H9 (cell line): ENCODE data around the gene BICDL2. TPM values are rescaled to one million over a fixed set of nuclear protein-coding genes. Genes with fewer than 3 reads are reported as not detected.

Source experiments
- DNase-seq: peaks from one replicate; pipeline ENCODE4 v3.0.0-alpha.2; 2017
- H2AFZ ChIP-seq: one replicate; pipeline ENCODE4 v1.6.1; 2013; ENCODE audit warnings: mild to moderate bottlenecking, low read length, control low read depth, moderate library complexity
- H2AK5ac ChIP-seq: 2 replicates; pipeline ENCODE4 v1.6.1; 2013; ENCODE audit warnings: low read length, control low read depth, mixed read lengths; ENCODE audit not compliant: insufficient read length
- H2BK120ac ChIP-seq: one replicate; pipeline ENCODE4 v1.6.1; 2013; ENCODE audit warnings: low read depth, mild to moderate bottlenecking, low read length, control low read depth, inconsistent platforms; ENCODE audit not compliant: poor library complexity, severe bottlenecking
- H2BK12ac ChIP-seq: 2 replicates; pipeline ENCODE4 v1.6.1; 2013; ENCODE audit warnings: low read length, control low read depth, mixed read lengths, low read depth; ENCODE audit not compliant: insufficient read length
- H2BK15ac ChIP-seq: 2 replicates; pipeline ENCODE4 v1.6.1; 2013; ENCODE audit warnings: low read depth, low read length, control low read depth
- H2BK20ac ChIP-seq: one replicate; pipeline ENCODE4 v1.6.1; 2013; ENCODE audit warnings: low read depth, mild to moderate bottlenecking, low read length, control low read depth, inconsistent platforms; ENCODE audit not compliant: poor library complexity, severe bottlenecking
- H2BK5ac ChIP-seq: 2 replicates; pipeline ENCODE4 v1.6.1; 2013; ENCODE audit warnings: low read length, control low read depth, mixed read lengths; ENCODE audit not compliant: insufficient read length
- H3K14ac ChIP-seq: 2 replicates; pipeline ENCODE4 v1.6.1; 2013; ENCODE audit warnings: low read length, control low read depth; ENCODE audit not compliant: insufficient read depth
- H3K18ac ChIP-seq: 2 replicates; pipeline ENCODE4 v1.6.1; 2013; ENCODE audit warnings: low read depth, mild to moderate bottlenecking, mixed read lengths, low read length, control low read depth; ENCODE audit not compliant: insufficient read length
- H3K23ac ChIP-seq: 2 replicates; pipeline ENCODE4 v1.6.1; 2013; ENCODE audit warnings: low read length, control low read depth, mixed read lengths, low read depth; ENCODE audit not compliant: insufficient read length
- H3K23me2 ChIP-seq: 2 replicates; pipeline ENCODE4 v1.6.1; 2013; ENCODE audit warnings: low read depth, mild to moderate bottlenecking, mixed read lengths, low read length, control low read depth; ENCODE audit not compliant: insufficient read length, poor library complexity, severe bottlenecking
- H3K27ac ChIP-seq: 2 replicates; pipeline ENCODE4 v1.5.1; 2013; ENCODE audit warnings: low read length, control low read depth, mixed read lengths, low read depth; ENCODE audit not compliant: insufficient read length
- H3K27me3 ChIP-seq: 2 replicates; pipeline ENCODE4 v1.6.1; 2013; ENCODE audit warnings: low read length, control low read depth, inconsistent platforms; ENCODE audit not compliant: insufficient read depth
- H3K4ac ChIP-seq: 2 replicates; pipeline ENCODE4 v1.6.1; 2013; ENCODE audit warnings: low read depth, mild to moderate bottlenecking, control low read depth, inconsistent platforms, low read length, moderate library complexity
- H3K4me1 ChIP-seq: 2 replicates; pipeline ENCODE4 v1.6.1; 2013; ENCODE audit warnings: low read length, control low read depth, inconsistent platforms; ENCODE audit not compliant: insufficient read depth
- H3K4me2 ChIP-seq: 2 replicates; pipeline ENCODE4 v1.6.1; 2013; ENCODE audit warnings: low read length, control low read depth, mixed read lengths; ENCODE audit not compliant: insufficient read length, insufficient read depth
- H3K56ac ChIP-seq: 2 replicates; pipeline ENCODE4 v1.6.1; 2013; ENCODE audit warnings: low read depth, mild to moderate bottlenecking, mixed read lengths, low read length, control low read depth; ENCODE audit not compliant: insufficient read length
- H3K79me1 ChIP-seq: 2 replicates; pipeline ENCODE4 v1.6.1; 2013; ENCODE audit warnings: low read depth, mild to moderate bottlenecking, moderate library complexity, low read length, control low read depth, inconsistent platforms; ENCODE audit not compliant: insufficient read depth, poor library complexity, severe bottlenecking
- H3K79me2 ChIP-seq: 2 replicates; pipeline ENCODE4 v1.6.1; 2013; ENCODE audit warnings: low read length, control low read depth, inconsistent platforms; ENCODE audit not compliant: insufficient read depth
- H3K9ac ChIP-seq: 2 replicates; pipeline ENCODE4 v1.6.1; 2013; ENCODE audit warnings: low read length, control low read depth, mixed read lengths; ENCODE audit not compliant: insufficient read length; ENCODE audit errors: extremely low read depth
- H3K9me3 ChIP-seq: one replicate; pipeline ENCODE4 v1.6.1; 2013; ENCODE audit warnings: low read depth, low read length, inconsistent platforms; ENCODE audit not compliant: control insufficient read depth
- H3T11ph ChIP-seq: one replicate; pipeline ENCODE4 v1.6.1; 2013; ENCODE audit warnings: mild to moderate bottlenecking, low read length, control low read depth, inconsistent platforms
- H4K20me1 ChIP-seq: one replicate; pipeline ENCODE4 v1.6.1; 2013; ENCODE audit not compliant: control insufficient read depth, insufficient read length, insufficient read depth
- H4K5ac ChIP-seq: 2 replicates; pipeline ENCODE4 v1.6.1; 2013; ENCODE audit warnings: low read depth, mild to moderate bottlenecking, mixed read lengths, low read length, control low read depth; ENCODE audit not compliant: insufficient read length
- H4K8ac ChIP-seq: replicated peaks from 2 replicates; pipeline ENCODE4 v1.6.1; 2013; ENCODE audit warnings: low read length, control low read depth, mixed read lengths, low read depth; ENCODE audit not compliant: insufficient read length
- H4K91ac ChIP-seq: 2 replicates; pipeline ENCODE4 v1.6.1; 2013; ENCODE audit warnings: low read depth, mild to moderate bottlenecking, moderate library complexity, mixed read lengths, low read length, control low read depth; ENCODE audit not compliant: insufficient read length
- H3K27ac Mint-ChIP-seq, 3 experiments: 2 replicates in 2 of 3; 3 replicates in 1 of 3; pipeline ENCODE4 v1.8.0; 2020 to 2021; ENCODE audit warnings: mixed read lengths in 3 of 3, mild to moderate bottlenecking in 1 of 3, moderate library complexity in 1 of 3
- H3K27me3 Mint-ChIP-seq: 2 replicates; pipeline ENCODE4 v1.8.0; 2021; ENCODE audit warnings: low read depth, mild to moderate bottlenecking, moderate library complexity, mixed read lengths
- H3K36me3 Mint-ChIP-seq, 3 experiments: 2 replicates in 2 of 3; 3 replicates in 1 of 3; pipeline ENCODE4 v1.8.0; 2020 to 2021; ENCODE audit warnings: low read depth in 3 of 3, mixed read lengths in 3 of 3; ENCODE audit not compliant: insufficient read depth in 1 of 3
- H3K4me1 Mint-ChIP-seq, 2 experiments: 2 replicates each; pipeline ENCODE4 v1.8.0; 2020; ENCODE audit warnings: mixed read lengths in 2 of 2
- H3K4me3 Mint-ChIP-seq, 2 experiments: 2 replicates in 1 of 2; 3 replicates in 1 of 2; pipeline ENCODE4 v1.8.0; 2020 to 2021; ENCODE audit warnings: mild to moderate bottlenecking in 2 of 2, mixed read lengths in 2 of 2, moderate library complexity in 1 of 2
- H3K9me3 Mint-ChIP-seq, 2 experiments: 2 replicates in 1 of 2; 3 replicates in 1 of 2; pipeline ENCODE4 v1.8.0; 2020; ENCODE audit warnings: mild to moderate bottlenecking in 2 of 2, mixed read lengths in 2 of 2, moderate library complexity in 1 of 2
- CTCF ChIP-seq: fragments of 200-600 bp; sonication (generic); conservative IDR thresholded peaks from 3 replicates; pipeline ENCODE4 v1.8.0; 2021; ENCODE audit warnings: antibody characterized with exemption, mild to moderate bottlenecking
- WGBS: extraction: QIAGEN DNeasy Blood & Tissue Kit; methylation state at CpG from one replicate; pipeline ENCODE4 v1.1.7; 2013; ENCODE audit warnings: missing lambda C conversion rate, low lambda C conversion rate, mixed read lengths; ENCODE audit not compliant: insufficient read length; ENCODE audit errors: extremely low coverage; 5-methylcytosine and 5-hydroxymethylcytosine counted together
- total RNA-seq: library from RNA; stranded (reverse); gene quantifications from 2 replicates; pipeline ENCODE4 v1.2.1, GENCODE V29; 2021

Gene BICDL2
- total RNA-seq, 1 experiment from 2014 or later: 13.5 TPM

- H3K23ac ChIP-seq: no peak overlapping the region
- no peaks in the 10 kb centered on the region; the same call in 1 of the 2 replicates for H3K4me1 ChIP-seq
- DNase-seq: no peak
- no peak overlapping the region for H2BK12ac ChIP-seq
- H3K9ac ChIP-seq: no peak overlapping the region
- H3K9me3 Mint-ChIP-seq: no peaks in the 10 kb centered on the region
- H4K5ac ChIP-seq: no peak overlapping the region
- no peak overlapping the region for H2AFZ ChIP-seq
- no peak overlapping the region for H3K4me2 ChIP-seq
- no peak overlapping the region for H2BK120ac ChIP-seq
- WGBS: no CpG with 5 or more reads among the region's 8 CpGs
- H3T11ph ChIP-seq: no peak overlapping the region
- no peaks in the 10 kb centered on the region for H4K20me1 ChIP-seq
- H3K36me3 Mint-ChIP-seq: no peaks in the 10 kb centered on the region
- H3K79me2 ChIP-seq: no peaks in the 10 kb centered on the region
- TF ChIP-seq CTCF: no peak
- no peak overlapping the region for H4K91ac ChIP-seq
- H2BK15ac ChIP-seq: no peak overlapping the region
- no peak overlapping the region for H3K4me3 Mint-ChIP-seq
- no peak overlapping the region for H2BK5ac ChIP-seq
- H3K18ac ChIP-seq: no peak overlapping the region
- H3K23me2 ChIP-seq: no peaks in the 10 kb centered on the region
- H3K27me3 Mint-ChIP-seq: peaks cover 10% of the 10 kb centered on the region
- no peak overlapping the region for H3K4ac ChIP-seq
- no peak overlapping the region for H3K56ac ChIP-seq
- H3K14ac ChIP-seq: no peak overlapping the region; the same call in 1 of the 2 replicates
- H3K27ac Mint-ChIP-seq: no peak overlapping the region
- H3K9me3 ChIP-seq: no peaks in the 10 kb centered on the region
- H3K4me1 Mint-ChIP-seq: peaks cover 11 to 43% of the 10 kb centered on the region in 2 experiments
- no peak overlapping the region for H2AK5ac ChIP-seq
- no peak overlapping the region for H2BK20ac ChIP-seq
- H3K79me1 ChIP-seq: no peaks in the 10 kb centered on the region
- H3K27ac ChIP-seq: no peak overlapping the region
- no peaks in the 10 kb centered on the region for H3K27me3 ChIP-seq
- H4K8ac ChIP-seq: no peak overlapping the region
These were observed 48.1 kb downstream of the BICDL2 start for GRCh38 chr16:2988590-2989099.
